Measurements from ENCODE around the gene CEBPB. TPM values are rescaled to one million over a fixed set of nuclear protein-coding genes. Genes with fewer than 3 reads are reported as not detected.

CEBPB gene
- total RNA-seq, 2 experiments from 2014 or later: 28.8 to 32.0 TPM

- Mint-ChIP-seq H3K9me3 (ENCODE audit: insufficient read depth) (no peaks in the 10 kb centered on the region), H3K4me1 (ENCODE audit: low read depth) (peaks cover 12% of the 10 kb centered on the region), H3K27me3 (ENCODE audit: low read depth) (peaks cover 13% of the 10 kb centered on the region), H3K27ac (no peak overlapping the region), H3K4me3 (no peak overlapping the region), H3K36me3 (ENCODE audit: low read depth) (no peaks in the 10 kb centered on the region)
- ATAC-seq: no peak
- POLR2A ChIA-PET: interaction anchor here (0.7 kb wide), 1 partner anchor 84 kb away, joined by 3 read pairs; no protein-coding TSS in a partner anchor
- CTCF ChIA-PET: no interaction called here
- no peak for DNase-seq
These were observed 47.6 kb downstream of the CEBPB start for GRCh38 chr20:50238081-50238800.

- ChIA-PET CTCF (interaction anchor here (0.6 kb wide), 1 partner anchor 1656 kb away, joined by 4 read pairs; no protein-coding TSS in a partner anchor), POLR2A (no interaction called here)
- Mint-ChIP-seq H3K4me1 (ENCODE audit: low read depth) (peaks cover 13% of the 10 kb centered on the region), H3K36me3 (ENCODE audit: low read depth) (no peaks in the 10 kb centered on the region), H3K27ac (no peak overlapping the region), H3K27me3 (ENCODE audit: low read depth) (peaks cover 13% of the 10 kb centered on the region), H3K9me3 (ENCODE audit: insufficient read depth) (no peaks in the 10 kb centered on the region), H3K4me3 (no peak overlapping the region)
- ATAC-seq (no peak), DNase-seq (no peak)
These were observed 49.5 kb downstream of the CEBPB start for GRCh38 chr20:50240092-50240491.

DNA sequence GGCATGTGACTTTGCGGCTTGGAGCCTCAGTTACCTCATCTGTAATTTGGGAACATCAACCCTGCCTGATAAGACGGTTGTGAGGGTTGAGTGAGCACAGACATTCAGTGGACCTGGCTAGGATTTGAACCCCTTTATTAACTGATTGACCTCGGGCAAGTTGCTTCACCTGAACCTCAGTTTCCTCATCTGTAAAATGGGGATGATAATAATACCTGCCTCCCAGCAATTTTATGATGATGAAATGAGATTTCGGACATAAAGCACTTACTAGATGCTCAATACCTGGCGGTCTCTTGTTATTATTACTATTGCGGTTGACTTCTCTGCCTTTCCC lies 51.5 kb downstream of the CEBPB start:
- ATAC-seq (no peak), DNase-seq (no peak)
- ChIA-PET CTCF (no interaction called here), POLR2A (no interaction called here)
- Mint-ChIP-seq H3K27ac (no peak overlapping the region), H3K27me3 (ENCODE audit: low read depth) (peaks cover 13% of the 10 kb centered on the region), H3K4me3 (no peak overlapping the region), H3K36me3 (ENCODE audit: low read depth) (no peaks in the 10 kb centered on the region), H3K4me1 (ENCODE audit: low read depth) (peaks cover 7% of the 10 kb centered on the region), H3K9me3 (ENCODE audit: insufficient read depth) (no peaks in the 10 kb centered on the region)

Other genes with a start within 250 kb of the CEBPB start
- under 1 TPM; 0.37 to 0.47 TPM for gene SNAI1, start 207.8 kb upstream of the CEBPB start, total RNA-seq
- 100 to 1,000 TPM; 120 to 131 TPM for gene UBE2V1, start 77.7 kb upstream of the CEBPB start, total RNA-seq
- gene PEDS1, start 37.1 kb upstream of the CEBPB start, total RNA-seq: 10 to 100 TPM; 28.7 to 30.2 TPM

Data from activated CD8-positive, alpha-beta T cell treated with anti-CD3 and anti-CD28 coated beads, Interleukin-2, amount 10 ng/mL, durations not matched to agents 7 days and 5 days (primary cell).